WERI-Rb-1 (cell line): ENCODE data around the gene SLC16A3.

Source experiments
- DNase-seq: peaks from one replicate; pipeline ENCODE4 v3.0.0-alpha.2; 2020
- H3K27ac ChIP-seq: fragments of 250-450 bp; sonication (Bioruptor Pico); 2 replicates; pipeline ENCODE4 v1.5.1; 2020; ENCODE audit warnings: mild to moderate bottlenecking, moderate library complexity
- H3K27me3 ChIP-seq: fragments of 250-450 bp; sonication (Bioruptor Pico); 2 replicates; pipeline ENCODE4 v1.5.1; 2021; ENCODE audit warnings: mild to moderate bottlenecking, low read depth, moderate library complexity; ENCODE audit not compliant: insufficient read depth, severe bottlenecking
- H3K36me3 ChIP-seq: fragments of 250-450 bp; sonication (Bioruptor Pico); 2 replicates; pipeline ENCODE4 v1.5.1; 2020; ENCODE audit warnings: mild to moderate bottlenecking, moderate library complexity
- H3K4me3 ChIP-seq: 2 replicates; pipeline ENCODE4 v1.5.1; 2011; ENCODE audit warnings: low read depth, mild to moderate bottlenecking, control low read depth, low read length
- H3K9me3 ChIP-seq: fragments of 250-450 bp; sonication (Bioruptor Pico); 2 replicates; pipeline ENCODE4 v1.5.1; 2021; ENCODE audit warnings: mild to moderate bottlenecking, moderate library complexity; ENCODE audit not compliant: severe bottlenecking
- CTCF ChIP-seq: IDR thresholded peaks from 2 replicates; pipeline ENCODE4 v1.5.1; 2011; ENCODE audit warnings: low read depth, mild to moderate bottlenecking, control low read depth, inconsistent platforms, low read length

SLC16A3 gene

GRCh38 chr17:82277851-82278250 is 49.0 kb downstream of the SLC16A3 start:
- peaks cover 2% of the 10 kb centered on the region for H3K9me3 ChIP-seq
- no peak for DNase-seq
- no peak for TF ChIP-seq CTCF
- peaks cover 6% of the 10 kb centered on the region for H3K36me3 ChIP-seq
- no peak overlapping the region for H3K27ac ChIP-seq
- no peak overlapping the region for H3K4me3 ChIP-seq
- no peaks in the 10 kb centered on the region for H3K27me3 ChIP-seq

- TF ChIP-seq CTCF = no peak
- Histone ChIP-seq H3K4me3 (no peak overlapping the region), H3K27ac (no peak overlapping the region)
Observed at GRCh38 chr17:82278308-82278707, 49.5 kb downstream of the SLC16A3 start.

GRCh38 chr17:82278786-82279391 is 50.0 kb downstream of the SLC16A3 start:
- TF ChIP-seq CTCF = no peak
- H3K4me3 ChIP-seq = no peak overlapping the region
- H3K36me3 ChIP-seq = peaks cover 6% of the 10 kb centered on the region
- peaks cover 2% of the 10 kb centered on the region for H3K9me3 ChIP-seq
- no peaks in the 10 kb centered on the region for H3K27me3 ChIP-seq
- DNase-seq = no peak
- no peak overlapping the region for H3K27ac ChIP-seq

More at GRCh38 chr17:82278308-82278707, 49.5 kb downstream of the SLC16A3 start:
- DNase-seq = no peak
- H3K27me3 ChIP-seq = no peaks in the 10 kb centered on the region
- peaks cover 6% of the 10 kb centered on the region for H3K36me3 ChIP-seq
- H3K9me3 ChIP-seq = peaks cover 2% of the 10 kb centered on the region

DNA sequence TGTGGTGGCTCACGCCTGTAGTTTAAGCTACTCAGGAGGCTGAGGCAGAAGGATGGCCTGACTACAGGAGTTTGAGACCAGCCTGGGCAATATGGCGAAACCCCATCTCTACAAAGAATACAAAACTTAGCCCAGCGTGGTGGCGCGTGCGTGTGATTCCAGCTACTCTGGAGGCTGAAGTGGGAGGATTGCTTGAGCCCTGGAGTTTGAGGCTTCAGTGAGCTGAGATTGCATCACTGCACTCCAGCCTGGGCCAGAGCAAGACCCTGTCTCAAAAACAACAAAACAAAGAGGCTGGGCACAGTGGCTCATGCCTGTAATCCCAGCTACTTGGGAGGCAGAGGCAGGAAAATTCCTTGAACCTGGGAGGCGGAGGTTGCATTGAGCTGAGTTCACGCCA is 51.7 kb downstream of the SLC16A3 start:
- Histone ChIP-seq H3K27me3 (no peaks in the 10 kb centered on the region), H3K9me3 (peaks cover 2% of the 10 kb centered on the region), H3K4me3 (no peak overlapping the region), H3K27ac (no peak overlapping the region), H3K36me3 (peaks cover 6% of the 10 kb centered on the region)
- no peak for DNase-seq
- no peak for TF ChIP-seq CTCF

- TF ChIP-seq CTCF = no peak
- no peak overlapping the region for H3K27ac ChIP-seq
Observed at GRCh38 chr17:82281076-82281475, 52.2 kb downstream of the SLC16A3 start.

GRCh38 chr17:82281502-82282238 is 52.8 kb downstream of the SLC16A3 start:
- Histone ChIP-seq H3K9me3 (peaks cover 2% of the 10 kb centered on the region), H3K27ac (no peak overlapping the region), H3K4me3 (no peak overlapping the region), H3K36me3 (peaks cover 6% of the 10 kb centered on the region), H3K27me3 (no peaks in the 10 kb centered on the region)
- TF ChIP-seq CTCF = no peak
- no peak for DNase-seq

More at GRCh38 chr17:82281076-82281475, 52.2 kb downstream of the SLC16A3 start:
- Histone ChIP-seq H3K36me3 (peaks cover 6% of the 10 kb centered on the region), H3K9me3 (peaks cover 2% of the 10 kb centered on the region), H3K4me3 (no peak overlapping the region), H3K27me3 (no peaks in the 10 kb centered on the region)
- DNase-seq = no peak
